Peyer's patch (tissue), 4 donors: ENCODE data around the gene STRN. TPM values are rescaled to one million over a fixed set of nuclear protein-coding genes. Genes with fewer than 3 reads are reported as not detected.

Source experiments
- DNase-seq, 3 donors: peaks; one replicate each; pipeline ENCODE4 v3.0.0-alpha.2; 2017 to 2019
- H3K27ac ChIP-seq, 4 donors: fragments of 200-600 bp; sonication (generic); one replicate each; pipeline ENCODE4 v1.5.1; 2016 to 2019
- H3K27me3 ChIP-seq, 2 donors: fragments of 200-600 bp; sonication (generic); one replicate each; pipeline ENCODE4 v1.5.1; 2019
- H3K36me3 ChIP-seq, 3 donors: fragments of 200-600 bp; sonication (generic); one replicate each; pipeline ENCODE4 v1.5.1; 2016 to 2019
- H3K4me1 ChIP-seq, 4 donors: fragments of 200-600 bp; sonication (generic); one replicate each; pipeline ENCODE4 v1.5.1; 2016 to 2019
- H3K4me3 ChIP-seq, 4 donors: fragments of 200-600 bp; sonication (generic); 1 replicate in 3 of 4; 2 replicates in 1 of 4; pipeline ENCODE4 v1.5.1; 2016 to 2019; ENCODE audit warnings: mild to moderate bottlenecking in 1 of 4
- H3K9me3 ChIP-seq, 4 donors: fragments of 200-600 bp; sonication (generic); one replicate each; pipeline ENCODE4 v1.5.1; 2016 to 2019; ENCODE audit warnings: mild to moderate bottlenecking in 1 of 4
- POLR2A ChIP-seq, 2 donors: fragments of 450-650 bp; IDR thresholded peaks; one replicate each; pipeline ENCODE4 v1.5.1; 2017; ENCODE audit warnings: antibody characterized with exemption in 2 of 2, mild to moderate bottlenecking in 2 of 2, moderate library complexity in 2 of 2
- total RNA-seq, 4 donors: library from RNA; depleted of rRNA; stranded (reverse); fragments of >200 nt; gene quantifications; one replicate each; pipeline ENCODE4 v1.1.0, GENCODE V29; 2016
- TF ChIP-seq, protein P1 (sequence below), 6 experiments: fragments of 450-650 bp in 4 of 6; fragments of 200-600 bp in 2 of 6; sonication (generic) in 1 of 6; IDR thresholded peaks; one replicate each; pipeline ENCODE4 v1.5.1; 2017 to 2019; ENCODE audit warnings: antibody characterized with exemption in 6 of 6, mild to moderate bottlenecking in 3 of 6, moderate library complexity in 1 of 6

STRN gene
- total RNA-seq, 4 donors from 2014 or later: 15.7 to 26.1 (median 24.0) TPM

DNA sequence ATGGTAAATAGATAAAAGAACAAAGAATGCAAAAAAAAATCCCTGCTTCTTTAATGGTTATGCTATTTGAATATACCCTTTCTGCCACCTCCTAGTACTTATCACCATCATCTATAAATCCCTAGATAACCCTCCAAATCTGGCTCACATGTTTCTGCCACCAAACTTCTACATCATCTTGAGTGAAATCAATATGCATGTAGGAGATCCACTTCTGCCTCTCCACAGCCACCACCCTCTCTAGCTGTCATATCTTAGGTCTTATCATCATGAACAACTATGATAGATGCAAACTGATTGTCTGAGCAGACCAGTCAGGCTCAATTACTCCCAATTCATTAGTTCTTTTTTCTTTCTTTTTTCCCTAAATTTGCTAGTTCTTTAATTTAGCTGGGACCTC, 55.3 kb downstream of the STRN start:
- Histone ChIP-seq H3K27me3 (no peaks in the 10 kb centered on the region), H3K9me3 (no peaks in the 10 kb centered on the region), H3K27ac (no peak overlapping the region), H3K4me3 (no peak overlapping the region), H3K4me1 (peaks cover 0 to 5% (median 0%) of the 10 kb centered on the region in 4 donors), H3K36me3 (peaks cover 0 to 15% (median 0%) of the 10 kb centered on the region in 3 donors)
- no peak for DNase-seq
- TF ChIP-seq, protein P1, sequence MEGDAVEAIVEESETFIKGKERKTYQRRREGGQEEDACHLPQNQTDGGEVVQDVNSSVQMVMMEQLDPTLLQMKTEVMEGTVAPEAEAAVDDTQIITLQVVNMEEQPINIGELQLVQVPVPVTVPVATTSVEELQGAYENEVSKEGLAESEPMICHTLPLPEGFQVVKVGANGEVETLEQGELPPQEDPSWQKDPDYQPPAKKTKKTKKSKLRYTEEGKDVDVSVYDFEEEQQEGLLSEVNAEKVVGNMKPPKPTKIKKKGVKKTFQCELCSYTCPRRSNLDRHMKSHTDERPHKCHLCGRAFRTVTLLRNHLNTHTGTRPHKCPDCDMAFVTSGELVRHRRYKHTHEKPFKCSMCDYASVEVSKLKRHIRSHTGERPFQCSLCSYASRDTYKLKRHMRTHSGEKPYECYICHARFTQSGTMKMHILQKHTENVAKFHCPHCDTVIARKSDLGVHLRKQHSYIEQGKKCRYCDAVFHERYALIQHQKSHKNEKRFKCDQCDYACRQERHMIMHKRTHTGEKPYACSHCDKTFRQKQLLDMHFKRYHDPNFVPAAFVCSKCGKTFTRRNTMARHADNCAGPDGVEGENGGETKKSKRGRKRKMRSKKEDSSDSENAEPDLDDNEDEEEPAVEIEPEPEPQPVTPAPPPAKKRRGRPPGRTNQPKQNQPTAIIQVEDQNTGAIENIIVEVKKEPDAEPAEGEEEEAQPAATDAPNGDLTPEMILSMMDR (IDR thresholded peaks at IDR 0.05): no peak
- no peak for TF ChIP-seq POLR2A (IDR thresholded peaks at IDR 0.05)

DNA sequence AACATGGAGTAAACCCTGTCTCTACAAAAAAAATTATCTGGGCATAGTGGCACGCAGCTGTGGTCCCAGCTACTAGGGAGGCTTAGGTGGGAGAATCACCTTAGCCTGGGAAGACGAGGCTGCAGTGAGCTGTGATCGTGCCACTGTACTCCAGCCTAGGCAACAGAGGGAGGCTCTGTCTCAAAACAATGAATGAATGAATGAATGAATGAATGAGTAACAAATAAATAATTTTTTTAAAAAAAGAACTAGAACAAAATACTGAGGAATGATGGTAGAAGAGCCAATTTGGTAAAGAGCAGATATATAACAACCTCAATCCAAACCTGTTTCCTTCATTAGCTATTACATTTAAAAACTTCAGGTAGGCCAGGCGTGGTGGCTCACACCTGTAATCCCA, 60.1 kb downstream of the STRN start:
- DNase-seq: no peak
- no peak overlapping the region for H3K27ac ChIP-seq
- H3K4me1 ChIP-seq: no peaks in the 10 kb centered on the region
- TF ChIP-seq, protein P1 (IDR thresholded peaks at IDR 0.05): no peak
- peaks cover 0 to 9% (median 0%) of the 10 kb centered on the region in 3 donors for H3K36me3 ChIP-seq
- no peak overlapping the region for H3K4me3 ChIP-seq
- no peaks in the 10 kb centered on the region for H3K9me3 ChIP-seq
- H3K27me3 ChIP-seq: no peaks in the 10 kb centered on the region

- Histone ChIP-seq H3K27me3 (no peaks in the 10 kb centered on the region), H3K4me1 (no peaks in the 10 kb centered on the region), H3K4me3 (no peak overlapping the region), H3K27ac (no peak overlapping the region), H3K36me3 (peaks cover 0 to 12% (median 0%) of the 10 kb centered on the region in 3 donors), H3K9me3 (no peaks in the 10 kb centered on the region)
- no peak for DNase-seq
- TF ChIP-seq, protein P1 (IDR thresholded peaks at IDR 0.05): no peak
- no peak for TF ChIP-seq POLR2A (IDR thresholded peaks at IDR 0.05)
Measured at GRCh38 chr2:36904636-36905035, 61.7 kb downstream of the STRN start.

DNA sequence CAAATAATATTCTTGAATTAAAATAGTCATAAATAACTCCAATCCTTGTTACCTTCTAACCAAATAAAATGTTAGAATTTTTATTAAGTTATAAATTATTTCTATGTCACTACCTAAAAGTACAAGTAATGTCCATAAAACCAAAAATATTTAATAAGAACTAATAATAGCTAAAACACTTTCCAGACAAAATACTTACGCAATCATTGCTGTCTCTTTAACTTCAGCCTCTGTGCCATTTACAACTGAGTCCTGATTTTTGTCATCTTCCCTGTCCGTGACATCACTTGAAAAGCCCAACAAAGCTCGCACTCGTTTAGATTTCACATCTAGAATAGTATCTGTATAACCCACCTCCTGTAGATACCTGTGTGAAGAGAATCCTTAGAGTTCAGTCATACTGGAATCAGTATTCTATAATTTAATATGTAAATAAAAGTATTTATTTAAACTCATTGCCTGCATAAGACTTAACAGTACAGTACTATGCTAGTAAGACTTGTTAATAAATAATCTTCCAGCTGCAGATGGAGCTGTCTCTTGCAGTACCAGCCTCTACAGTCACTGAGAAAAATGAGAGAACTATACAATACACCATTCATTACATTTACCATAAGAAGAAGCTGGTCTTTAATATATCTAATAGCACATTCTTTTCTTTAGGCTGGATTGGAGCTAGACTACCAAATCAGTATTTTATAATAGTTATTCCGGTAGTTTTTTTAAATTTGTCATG, 63.8 kb downstream of the STRN start:
- TF ChIP-seq, protein P1 (IDR thresholded peaks at IDR 0.05): no peak
- no peak for TF ChIP-seq POLR2A (IDR thresholded peaks at IDR 0.05)
- no peaks in the 10 kb centered on the region for H3K9me3 ChIP-seq
- peaks cover 0 to 12% (median 0%) of the 10 kb centered on the region in 3 donors for H3K36me3 ChIP-seq
- no peak for DNase-seq
- no peaks in the 10 kb centered on the region for H3K27me3 ChIP-seq
- H3K27ac ChIP-seq: no peak overlapping the region
- no peak overlapping the region for H3K4me3 ChIP-seq
- no peaks in the 10 kb centered on the region for H3K4me1 ChIP-seq

DNA sequence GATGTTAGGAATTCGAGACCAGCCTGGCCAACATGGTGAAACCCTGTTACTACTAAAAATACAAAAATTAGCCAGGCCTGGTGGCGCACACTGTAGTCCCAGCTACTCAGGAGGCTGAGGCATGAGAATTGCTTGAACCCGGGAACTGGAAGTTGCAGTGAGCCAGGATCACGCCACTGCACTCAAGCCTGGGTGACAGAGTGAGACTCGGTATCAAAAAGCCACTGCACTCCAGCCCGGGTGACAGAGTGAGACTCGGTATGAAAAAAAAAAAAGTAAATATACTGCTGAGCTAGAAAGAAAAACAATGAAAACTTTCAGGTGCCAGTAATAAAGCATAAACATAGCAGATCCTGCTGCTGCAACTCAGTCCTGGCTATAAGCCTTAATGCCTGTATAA, 73.5 kb downstream of the STRN start:
- H3K27me3 ChIP-seq: no peaks in the 10 kb centered on the region
- no peak overlapping the region for H3K27ac ChIP-seq
- DNase-seq: no peak
- H3K36me3 ChIP-seq: peaks cover 0 to 9% (median 0%) of the 10 kb centered on the region in 3 donors
- no peak overlapping the region for H3K4me3 ChIP-seq
- TF ChIP-seq POLR2A (IDR thresholded peaks at IDR 0.05): no peak
- TF ChIP-seq, protein P1 (IDR thresholded peaks at IDR 0.05): no peak
- H3K4me1 ChIP-seq: no peaks in the 10 kb centered on the region
- H3K9me3 ChIP-seq: no peaks in the 10 kb centered on the region
